ENCODE measurements around the gene GRHL3. TPM values are rescaled to one million over a fixed set of nuclear protein-coding genes. Genes with fewer than 3 reads are reported as not detected.

Gene GRHL3
- total RNA-seq, 1 donor from 2014 or later, result not detected

DNA sequence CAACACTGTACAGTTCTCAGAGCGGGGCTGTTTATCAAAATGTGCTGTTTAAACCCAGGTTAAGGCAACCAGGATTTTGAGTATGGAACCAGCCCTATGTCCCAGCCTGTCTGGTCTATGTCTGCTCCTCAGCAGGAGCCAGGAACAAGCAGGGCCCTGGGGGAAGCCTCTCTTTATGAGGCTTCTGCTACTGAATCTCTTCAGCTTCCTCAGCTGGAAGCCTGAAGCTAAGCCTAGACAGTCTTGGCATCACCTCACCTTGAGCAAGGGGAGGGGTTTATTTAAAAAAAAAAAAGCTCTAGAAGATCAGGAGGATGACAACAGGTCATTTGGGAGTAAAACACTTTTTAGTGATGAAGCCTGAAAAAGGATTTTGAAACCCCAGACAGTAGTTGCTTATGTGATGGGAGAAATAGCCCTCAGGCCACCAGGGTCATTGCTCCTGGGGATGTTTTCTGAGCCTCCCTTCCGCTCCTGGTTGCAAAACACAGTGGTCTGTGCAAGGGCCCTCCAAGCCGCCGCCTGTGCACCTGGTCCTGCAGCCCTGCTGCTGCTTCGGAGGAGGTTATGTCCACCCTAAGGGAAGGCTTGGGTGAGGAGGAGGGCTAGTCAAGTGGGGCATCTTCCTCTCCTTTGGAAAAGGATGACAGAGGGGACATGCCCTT is 21.8 kb upstream of the GRHL3 start:
- intact Hi-C loops (cut with micrococcal nuclease), result no loop called here
- Mint-ChIP-seq H3K27me3 (ENCODE audit: insufficient read depth) (peaks cover 40% of the 10 kb centered on the region), H3K9me3 (no peaks in the 10 kb centered on the region), H3K4me3 (no peak overlapping the region), H3K27ac (no peak overlapping the region), H3K4me1 (ENCODE audit: low read depth) (no peaks in the 10 kb centered on the region), H3K36me3 (ENCODE audit: low read depth) (no peaks in the 10 kb centered on the region)
- DNase-seq (ENCODE audit: low spot score), result no peak

DNA sequence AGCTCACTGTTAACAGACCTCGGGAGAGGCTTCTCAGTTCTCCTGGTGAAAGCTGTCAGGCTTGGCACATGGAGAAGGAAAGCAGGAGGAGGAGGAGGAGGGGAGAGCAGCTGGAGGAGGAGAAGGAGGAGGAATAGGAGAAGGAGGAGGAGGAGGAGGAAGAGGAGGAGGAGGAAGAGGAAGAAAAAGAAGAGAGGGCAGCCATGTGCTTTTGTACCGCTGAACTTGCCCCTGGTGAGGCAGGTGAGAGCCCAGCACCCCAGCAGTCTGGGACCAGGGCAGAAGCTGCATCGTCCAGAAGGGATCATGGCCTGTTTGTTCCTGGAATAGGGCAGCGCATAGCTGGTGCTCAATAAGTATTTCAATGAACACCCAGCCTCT is 21.3 kb upstream of the GRHL3 start:
- intact Hi-C loops (cut with micrococcal nuclease), result no loop called here
- Mint-ChIP-seq H3K27me3 (ENCODE audit: insufficient read depth) (peaks cover 43% of the 10 kb centered on the region), H3K27ac (no peak overlapping the region), H3K4me1 (ENCODE audit: low read depth) (no peaks in the 10 kb centered on the region), H3K4me3 (no peak overlapping the region), H3K9me3 (no peaks in the 10 kb centered on the region), H3K36me3 (ENCODE audit: low read depth) (no peaks in the 10 kb centered on the region)
- no peak for DNase-seq (ENCODE audit: low spot score)

DNA sequence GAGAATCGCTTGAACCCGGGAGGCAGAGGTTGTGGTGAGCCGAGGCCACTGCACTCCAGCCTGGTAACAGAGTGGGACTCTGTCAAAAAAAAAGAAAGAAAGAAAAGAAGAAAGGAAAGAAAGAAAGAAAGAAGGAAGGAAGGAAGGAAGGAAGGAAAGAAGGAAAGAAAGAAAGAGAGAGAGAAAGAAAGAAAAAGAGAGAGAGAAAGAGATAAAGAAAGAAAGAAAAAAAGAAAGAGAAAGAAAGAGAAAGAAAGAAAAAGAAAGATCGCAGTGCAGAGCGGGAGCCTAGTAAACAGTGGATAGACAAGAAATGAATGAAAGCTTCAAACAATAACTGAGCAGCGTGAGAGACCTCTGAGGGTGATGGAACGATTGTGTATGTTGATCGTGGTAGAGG is 20.6 kb upstream of the GRHL3 start:
- DNase-seq (ENCODE audit: low spot score), result no peak
- H3K27me3 Mint-ChIP-seq (ENCODE audit: insufficient read depth), result peaks cover 42% of the 10 kb centered on the region

DNA sequence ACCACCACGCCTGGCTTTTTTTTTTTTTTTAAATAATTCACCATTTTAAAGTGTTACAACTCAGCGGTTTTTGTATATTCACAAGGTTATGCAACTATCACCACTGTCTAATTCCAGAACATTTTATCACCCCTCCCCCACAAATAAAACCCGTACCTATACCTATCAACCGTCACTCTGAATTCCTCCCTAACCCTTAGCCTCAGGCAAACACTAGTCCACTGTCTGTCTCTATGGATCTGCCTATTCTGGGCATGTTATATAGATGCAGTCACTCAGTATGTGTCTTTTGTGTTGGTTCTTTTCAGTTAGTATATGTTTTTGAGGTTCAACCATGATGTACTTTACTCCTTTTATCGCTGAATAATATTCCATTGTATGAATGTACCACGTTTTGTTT is 19.3 kb upstream of the GRHL3 start:
- Mint-ChIP-seq H3K4me3 (no peak overlapping the region), H3K36me3 (ENCODE audit: low read depth) (no peaks in the 10 kb centered on the region), H3K27me3 (ENCODE audit: insufficient read depth) (peaks cover 44% of the 10 kb centered on the region), H3K4me1 (ENCODE audit: low read depth) (no peaks in the 10 kb centered on the region), H3K27ac (no peak overlapping the region), H3K9me3 (no peaks in the 10 kb centered on the region)
- intact Hi-C loops (cut with micrococcal nuclease), result no loop called here
- DNase-seq (ENCODE audit: low spot score), result no peak

More for the DNA sequence above, 20.6 kb upstream of the GRHL3 start:
- no peaks in the 10 kb centered on the region for H3K36me3 Mint-ChIP-seq (ENCODE audit: low read depth)
- intact Hi-C loops (cut with micrococcal nuclease), result no loop called here
- H3K4me3 Mint-ChIP-seq, result no peak overlapping the region
- H3K4me1 Mint-ChIP-seq (ENCODE audit: low read depth), result no peaks in the 10 kb centered on the region
- H3K9me3 Mint-ChIP-seq, result no peaks in the 10 kb centered on the region
- no peak overlapping the region for H3K27ac Mint-ChIP-seq

DNA sequence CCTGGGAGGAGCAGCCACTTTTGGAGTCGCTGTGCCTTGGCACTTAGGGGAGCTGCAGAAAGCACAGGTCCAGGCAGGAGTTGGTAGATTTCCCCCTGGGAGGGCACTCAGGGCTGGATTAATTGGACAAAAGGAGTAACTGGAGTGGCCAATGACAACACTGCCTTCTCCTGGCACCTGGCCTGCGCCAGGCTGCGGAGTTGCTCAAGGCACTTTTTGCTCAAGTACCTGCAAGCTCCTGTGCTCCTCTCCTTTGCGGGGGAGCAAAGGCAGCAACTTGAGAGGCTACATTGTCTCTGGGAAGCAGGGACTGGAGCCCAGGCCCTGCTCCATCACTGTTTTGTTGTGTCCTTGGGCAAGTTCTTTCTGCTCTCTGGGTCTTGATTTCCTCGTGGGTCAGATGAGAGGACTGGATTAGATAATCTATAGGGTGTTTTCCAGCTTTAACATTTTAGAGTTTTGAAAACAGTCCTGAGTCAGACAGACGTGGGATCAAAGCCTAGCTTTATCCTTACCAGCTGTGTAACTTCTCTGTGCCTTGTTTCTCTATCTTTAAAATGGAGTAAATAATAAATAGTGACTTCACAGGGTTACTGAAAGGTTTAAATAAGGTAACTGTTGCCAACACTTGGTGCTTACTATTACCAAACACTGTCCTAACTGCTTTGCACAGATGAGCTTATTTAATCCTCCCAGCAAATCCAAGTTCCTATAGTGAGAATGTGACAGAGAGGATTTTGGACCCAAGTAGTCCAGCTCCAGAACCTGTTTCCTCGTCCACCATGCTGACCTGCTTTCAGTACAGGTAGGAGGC is 18.0 kb upstream of the GRHL3 start:
- peaks cover 48% of the 10 kb centered on the region for H3K27me3 Mint-ChIP-seq (ENCODE audit: insufficient read depth)
- no peaks in the 10 kb centered on the region for H3K4me1 Mint-ChIP-seq (ENCODE audit: low read depth)
- H3K4me3 Mint-ChIP-seq, result no peak overlapping the region
- H3K27ac Mint-ChIP-seq, result no peak overlapping the region
- H3K9me3 Mint-ChIP-seq, result no peaks in the 10 kb centered on the region
- no peak for DNase-seq (ENCODE audit: low spot score)
- no peaks in the 10 kb centered on the region for H3K36me3 Mint-ChIP-seq (ENCODE audit: low read depth)
- intact Hi-C loops (cut with micrococcal nuclease), result no loop called here

DNA sequence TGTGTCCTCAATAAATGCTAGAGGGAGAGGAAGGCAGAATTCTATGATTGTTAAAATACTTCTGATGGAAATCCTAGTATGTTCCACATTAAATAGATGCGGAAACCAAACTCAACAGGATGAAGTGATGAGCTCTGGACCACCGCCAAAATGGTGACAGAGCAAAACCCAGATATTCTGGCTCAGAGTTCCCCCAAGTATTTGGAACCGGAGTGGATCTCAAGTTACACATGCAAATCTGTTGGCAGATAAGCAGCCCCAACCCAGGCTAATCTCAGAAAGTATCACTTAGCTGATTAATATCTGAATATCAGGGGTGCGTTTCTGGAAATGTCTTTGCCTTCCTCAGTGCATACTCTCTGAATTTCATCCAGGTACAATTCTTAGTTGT is 17.4 kb upstream of the GRHL3 start:
- DNase-seq (ENCODE audit: low spot score), result no peak
- Mint-ChIP-seq H3K4me1 (ENCODE audit: low read depth) (no peaks in the 10 kb centered on the region), H3K27ac (no peak overlapping the region), H3K4me3 (no peak overlapping the region), H3K27me3 (ENCODE audit: insufficient read depth) (peaks cover 54% of the 10 kb centered on the region), H3K36me3 (ENCODE audit: low read depth) (no peaks in the 10 kb centered on the region), H3K9me3 (no peaks in the 10 kb centered on the region)
- intact Hi-C loops (cut with micrococcal nuclease), result no loop called here

DNA sequence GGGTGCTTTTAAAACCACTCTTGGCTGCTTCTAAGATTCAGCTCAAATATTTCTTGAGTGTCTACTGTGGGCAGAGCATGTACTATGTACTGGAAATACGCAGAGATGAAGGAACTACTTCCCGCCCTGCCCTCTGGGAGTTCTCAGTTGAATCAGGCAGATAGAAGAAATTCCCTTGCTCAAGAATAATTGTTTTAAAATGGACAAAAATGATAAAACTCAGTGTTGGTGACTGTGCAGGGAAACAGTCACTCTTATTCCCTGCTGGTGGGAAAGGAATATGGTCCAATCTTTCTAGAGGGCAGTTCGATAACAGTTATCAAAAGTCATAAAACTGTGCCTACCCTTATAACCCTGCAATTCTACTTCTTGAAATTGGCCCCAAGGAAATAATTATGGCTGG is 16.9 kb upstream of the GRHL3 start:
- intact Hi-C loops (cut with micrococcal nuclease), result no loop called here
- no peak for DNase-seq (ENCODE audit: low spot score)
- no peaks in the 10 kb centered on the region for H3K4me1 Mint-ChIP-seq (ENCODE audit: low read depth)
- H3K4me3 Mint-ChIP-seq, result no peak overlapping the region
- H3K9me3 Mint-ChIP-seq, result no peaks in the 10 kb centered on the region
- H3K27ac Mint-ChIP-seq, result no peak overlapping the region
- H3K27me3 Mint-ChIP-seq (ENCODE audit: insufficient read depth), result peaks cover 57% of the 10 kb centered on the region
- H3K36me3 Mint-ChIP-seq (ENCODE audit: low read depth), result no peaks in the 10 kb centered on the region

DNA sequence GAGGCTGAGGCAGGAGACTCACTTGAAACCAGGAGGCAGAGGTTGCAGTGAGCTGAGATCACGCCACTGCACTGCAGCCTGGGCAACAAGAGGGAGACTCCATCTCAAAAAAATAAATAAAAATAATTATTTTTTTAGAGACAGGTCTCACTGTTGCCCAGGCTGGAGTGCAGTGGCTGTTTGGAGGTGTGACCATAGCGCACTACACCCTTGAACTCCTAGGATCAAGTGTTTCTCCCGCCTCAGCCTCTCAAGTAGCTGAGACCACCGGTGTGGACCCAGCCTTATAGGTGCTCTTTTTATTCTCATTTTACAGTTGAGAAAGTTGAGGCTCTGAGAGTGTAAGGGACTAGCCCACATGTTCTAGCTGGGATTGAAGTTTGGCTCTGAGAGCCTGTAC is 15.6 kb upstream of the GRHL3 start:
- Mint-ChIP-seq H3K27ac (no peak overlapping the region), H3K9me3 (no peaks in the 10 kb centered on the region)

DNA sequence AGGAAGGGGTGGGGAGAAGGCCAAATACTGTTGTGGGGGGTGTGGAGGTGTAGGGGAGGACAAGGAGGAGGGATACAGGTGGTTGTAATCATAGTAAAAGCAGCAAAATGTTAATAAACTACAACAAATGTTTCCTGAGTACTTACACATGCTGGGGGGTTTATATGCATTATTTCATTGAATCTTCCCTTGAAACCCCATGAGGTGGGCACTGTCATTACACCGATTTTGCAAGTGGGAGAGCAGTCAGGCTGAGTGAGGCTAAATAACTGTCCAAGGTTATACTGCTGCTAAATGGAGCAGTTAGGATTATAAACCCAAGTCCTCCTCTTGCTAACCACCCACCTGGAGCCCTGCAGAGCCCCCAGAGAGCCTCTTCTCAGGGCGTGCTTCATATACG is 14.4 kb upstream of the GRHL3 start:
- H3K4me1 Mint-ChIP-seq (ENCODE audit: low read depth), result no peaks in the 10 kb centered on the region
- no peak for DNase-seq (ENCODE audit: low spot score)
- H3K9me3 Mint-ChIP-seq, result no peaks in the 10 kb centered on the region
- H3K27me3 Mint-ChIP-seq (ENCODE audit: insufficient read depth), result peaks cover 49% of the 10 kb centered on the region
- intact Hi-C loops (cut with micrococcal nuclease), result no loop called here
- H3K4me3 Mint-ChIP-seq, result no peak overlapping the region
- H3K27ac Mint-ChIP-seq, result no peak overlapping the region
- no peaks in the 10 kb centered on the region for H3K36me3 Mint-ChIP-seq (ENCODE audit: low read depth)

More for the DNA sequence above, 15.6 kb upstream of the GRHL3 start:
- no peak overlapping the region for H3K4me3 Mint-ChIP-seq
- no peaks in the 10 kb centered on the region for H3K36me3 Mint-ChIP-seq (ENCODE audit: low read depth)
- intact Hi-C loops (cut with micrococcal nuclease), result no loop called here
- DNase-seq (ENCODE audit: low spot score), result no peak
- H3K27me3 Mint-ChIP-seq (ENCODE audit: insufficient read depth), result peaks cover 54% of the 10 kb centered on the region
- H3K4me1 Mint-ChIP-seq (ENCODE audit: low read depth), result no peaks in the 10 kb centered on the region

DNA sequence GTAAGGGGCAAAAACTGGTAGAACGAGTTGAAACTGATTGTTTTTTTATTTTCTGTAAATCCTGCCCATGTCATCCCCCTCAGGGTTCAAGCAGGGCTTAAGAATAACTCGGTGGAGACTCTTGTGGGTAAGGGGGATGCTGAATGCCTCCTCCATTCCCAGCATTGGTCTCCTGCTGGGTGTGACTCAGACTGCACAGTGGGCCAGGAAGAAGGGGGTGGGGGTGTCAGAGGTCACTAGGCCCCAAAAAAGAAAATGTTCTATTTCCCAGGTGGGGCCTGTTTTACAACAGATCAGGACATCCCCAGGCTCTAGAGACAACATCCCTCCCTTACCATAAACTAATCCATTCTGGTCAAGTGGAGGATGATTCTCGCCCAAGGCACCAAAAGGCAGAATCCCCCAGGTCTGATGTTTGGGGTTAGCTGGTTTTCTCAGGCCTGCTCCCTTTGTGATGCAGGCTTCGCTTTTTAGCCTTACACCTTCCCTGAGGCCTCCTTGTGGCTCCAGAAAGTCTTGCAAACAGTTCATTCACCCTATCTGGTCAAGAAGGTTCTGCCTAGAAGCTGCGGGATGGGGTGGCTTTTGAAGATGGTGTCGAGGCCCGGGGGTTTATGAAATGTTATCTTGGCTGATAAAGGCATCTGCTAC is 10.7 kb upstream of the GRHL3 start:
- DNase-seq (ENCODE audit: low spot score), result no peak
- Mint-ChIP-seq H3K36me3 (ENCODE audit: low read depth) (no peaks in the 10 kb centered on the region), H3K4me3 (no peak overlapping the region), H3K27ac (no peak overlapping the region), H3K27me3 (ENCODE audit: insufficient read depth) (peaks cover 48% of the 10 kb centered on the region), H3K4me1 (ENCODE audit: low read depth) (no peaks in the 10 kb centered on the region), H3K9me3 (no peaks in the 10 kb centered on the region)
- intact Hi-C loops (cut with micrococcal nuclease), result no loop called here

DNA sequence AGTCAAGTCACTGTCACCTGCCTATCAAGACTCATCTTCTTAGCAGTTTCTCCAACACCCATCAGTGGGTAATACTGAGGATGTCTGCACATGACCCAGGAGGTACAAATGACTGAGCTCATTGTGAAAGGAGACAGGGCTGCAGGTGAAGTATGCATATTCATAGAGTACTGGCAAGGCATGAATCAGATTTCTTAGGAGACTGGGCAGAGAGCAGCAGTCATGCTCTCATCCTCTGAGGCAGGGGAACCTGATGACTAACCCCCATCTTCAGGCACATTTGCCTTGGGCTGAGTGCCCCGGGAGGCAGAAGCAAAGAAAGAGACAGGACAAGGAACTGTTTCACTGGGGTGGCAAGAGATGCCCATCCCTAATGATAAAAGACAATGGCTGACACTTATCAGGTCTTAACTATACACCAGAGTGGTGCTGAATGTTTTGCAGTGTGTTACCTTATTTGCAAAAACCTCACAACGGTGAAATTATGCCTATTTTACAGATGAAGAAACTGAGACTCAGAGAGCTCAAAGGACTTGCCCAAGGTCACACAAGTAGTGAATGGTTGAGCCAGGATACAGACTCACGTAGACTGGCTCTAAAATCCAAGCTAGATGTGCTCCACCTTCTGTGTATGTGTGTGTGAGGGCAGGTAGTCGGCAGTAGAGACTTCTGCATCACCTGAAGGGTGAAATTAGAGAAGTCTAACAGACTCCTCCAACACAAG is 9.2 kb upstream of the GRHL3 start:
- peaks cover 47% of the 10 kb centered on the region for H3K27me3 Mint-ChIP-seq (ENCODE audit: insufficient read depth)
- H3K9me3 Mint-ChIP-seq, result no peaks in the 10 kb centered on the region
- DNase-seq (ENCODE audit: low spot score), result no peak
- intact Hi-C loops (cut with micrococcal nuclease), result no loop called here
- no peaks in the 10 kb centered on the region for H3K4me1 Mint-ChIP-seq (ENCODE audit: low read depth)
- H3K4me3 Mint-ChIP-seq, result no peak overlapping the region
- H3K36me3 Mint-ChIP-seq (ENCODE audit: low read depth), result no peaks in the 10 kb centered on the region
- no peak overlapping the region for H3K27ac Mint-ChIP-seq

DNA sequence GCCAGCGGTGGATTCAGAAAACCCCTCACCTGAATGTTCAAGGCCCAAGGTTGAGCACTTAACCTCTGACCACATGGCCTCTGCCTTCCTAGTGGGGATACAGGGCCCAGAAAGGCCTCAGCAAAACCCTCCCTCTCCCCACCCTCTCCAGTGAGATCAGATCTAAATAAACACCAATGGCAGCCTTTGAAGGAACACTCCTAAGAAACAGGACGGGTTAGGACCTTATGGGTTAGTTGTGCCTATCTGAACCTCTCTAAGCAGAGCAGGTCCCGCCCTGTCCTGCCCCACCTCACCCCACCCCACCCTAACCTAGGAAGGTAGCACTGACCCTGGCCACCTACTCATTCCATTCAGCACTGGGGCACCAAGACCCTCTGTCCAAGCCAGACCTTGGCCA is 7.9 kb upstream of the GRHL3 start:
- Mint-ChIP-seq H3K27ac (no peak overlapping the region), H3K27me3 (ENCODE audit: insufficient read depth) (peaks cover 50% of the 10 kb centered on the region), H3K4me1 (ENCODE audit: low read depth) (no peaks in the 10 kb centered on the region), H3K4me3 (no peak overlapping the region), H3K36me3 (ENCODE audit: low read depth) (no peaks in the 10 kb centered on the region), H3K9me3 (no peaks in the 10 kb centered on the region)
- intact Hi-C loops (cut with micrococcal nuclease), result no loop called here
- no peak for DNase-seq (ENCODE audit: low spot score)

DNA sequence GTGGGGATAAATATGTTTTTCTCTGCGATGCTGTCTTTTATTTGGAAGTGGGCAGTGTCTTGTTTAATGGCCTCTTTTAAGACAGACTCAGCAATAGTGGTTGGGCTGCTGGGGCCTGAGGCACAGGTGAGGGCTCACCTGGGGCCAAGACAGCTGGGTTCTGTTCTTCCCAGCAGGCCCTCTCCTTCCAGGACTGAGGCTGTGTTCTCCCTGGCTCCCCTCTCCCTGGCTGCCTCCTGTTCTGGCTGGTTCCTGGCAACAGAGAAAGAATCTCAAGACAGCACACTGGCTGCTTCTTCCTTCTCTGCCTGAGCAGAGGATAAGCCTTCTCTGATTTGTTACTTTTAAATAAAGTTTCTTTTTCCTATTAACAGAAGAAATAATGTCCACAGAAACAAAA is 7.4 kb upstream of the GRHL3 start:
- H3K27me3 Mint-ChIP-seq (ENCODE audit: insufficient read depth), result peaks cover 50% of the 10 kb centered on the region
- H3K36me3 Mint-ChIP-seq (ENCODE audit: low read depth), result no peaks in the 10 kb centered on the region
- H3K4me3 Mint-ChIP-seq, result no peak overlapping the region
- no peaks in the 10 kb centered on the region for H3K4me1 Mint-ChIP-seq (ENCODE audit: low read depth)
- intact Hi-C loops (cut with micrococcal nuclease), result no loop called here
- no peaks in the 10 kb centered on the region for H3K9me3 Mint-ChIP-seq
- no peak for DNase-seq (ENCODE audit: low spot score)
- H3K27ac Mint-ChIP-seq, result no peak overlapping the region
